CD1c-positive myeloid dendritic cell (primary cell): ENCODE results near the gene MRPL20.
"Not testable (repeated sequence)": the region's sequence is repeated elsewhere in the genome, so short reads cannot be mapped to it uniquely, and the experiment has no call there.

Experiments
- DNase-seq: peaks from one replicate; pipeline ENCODE4 v3.0.0-alpha.2; 2016; ENCODE audit errors: extremely low spot score

MRPL20 gene

GRCh38 chr1:1406821-1407635, at the start of gene MRPL20:
TSS of gene MRPL20 (minus strand) at chr1:1407293. CDS start at chr1:1407217, 76 bp downstream.
- peak; percentile 99 for DNase-seq

- DNase-seq, result not testable (repeated sequence)
These were observed 49.7 kb upstream of the MRPL20 start for GRCh38 chr1:1456683-1457255.

- not testable (repeated sequence) for DNase-seq
These were observed 48.8 kb upstream of the MRPL20 start for GRCh38 chr1:1455934-1456333.

- DNase-seq, result no peak
These were observed 48.3 kb upstream of the MRPL20 start for GRCh38 chr1:1455366-1455884.

GRCh38 chr1:1454286-1455056, 47.4 kb upstream of the MRPL20 start:
- not testable (repeated sequence) for DNase-seq

GRCh38 chr1:1452882-1453281, 45.8 kb upstream of the MRPL20 start:
- DNase-seq, result no peak

- not testable (repeated sequence) for DNase-seq
These were observed 45.3 kb upstream of the MRPL20 start for GRCh38 chr1:1452365-1452739.

- DNase-seq, result no peak
These were observed 44.7 kb upstream of the MRPL20 start for GRCh38 chr1:1451696-1452364.

- not testable (repeated sequence) for DNase-seq
These were observed 43.5 kb upstream of the MRPL20 start for GRCh38 chr1:1450616-1451015.

GRCh38 chr1:1449099-1449739, 42.1 kb upstream of the MRPL20 start, which contains the start of gene ATAD3C:
TSS of gene ATAD3C (plus strand) at chr1:1449689. CDS start at chr1:1450684, 995 bp downstream.
- DNase-seq, result no peak

- DNase-seq, result not testable (repeated sequence)
These were observed 39.5 kb upstream of the MRPL20 start for GRCh38 chr1:1446631-1447030.

- DNase-seq, result no peak
These were observed 35.1 kb upstream of the MRPL20 start for GRCh38 chr1:1442069-1442770.

GRCh38 chr1:1441002-1441888, 34.2 kb upstream of the MRPL20 start:
- DNase-seq, result peak; percentile 64

GRCh38 chr1:1440262-1441001, 33.3 kb upstream of the MRPL20 start:
- no peak for DNase-seq

GRCh38 chr1:1439546-1440261, 32.6 kb upstream of the MRPL20 start:
- DNase-seq, result no peak

GRCh38 chr1:1438531-1439381, 31.7 kb upstream of the MRPL20 start:
- no peak for DNase-seq

GRCh38 chr1:1437904-1438376, 30.8 kb upstream of the MRPL20 start:
- DNase-seq, result no peak
